Right lobe of liver (tissue), 4 donors: ENCODE results near the gene DGLUCY.

Experiments
- CTCF ChIP-seq, 4 donors: fragments of 200-600 bp in 3 of 4; fragments of 450-650 bp in 1 of 4; IDR thresholded peaks; one replicate each; pipeline versions ENCODE4 v1.5.1 to v1.8.0; 2016 to 2022; ENCODE audit warnings: antibody characterized with exemption in 4 of 4, mild to moderate bottlenecking in 2 of 4
- POLR2A ChIP-seq: fragments of 450-650 bp; IDR thresholded peaks from one replicate; pipeline ENCODE4 v1.6.1; 2017; ENCODE audit warnings: antibody characterized with exemption, mild to moderate bottlenecking
- donor health status: DM: no; HTN: no; CAD: no.
- donor health status: DM: no; HTN: no; CAD: no.
- donor health status: DM: no; HTN: yes; CAD: no.

- TF ChIP-seq CTCF (IDR thresholded peaks at IDR 0.05) (no peak), POLR2A (no peak)
Observed at GRCh38 chr14:91095178-91095577, 18.7 kb upstream of the DGLUCY start.
